PFSK-1 (cell line): ENCODE data around the gene RALGAPB.

Source experiments
- FOXP2 ChIP-seq: optimal IDR thresholded peaks from 2 replicates; pipeline ENCODE3; 2011; ENCODE audit warnings: borderline replicate concordance, control low read depth, inconsistent platforms; ENCODE audit not compliant: insufficient read depth; ENCODE audit errors: extremely low read length, extremely low read depth
- POLR2AphosphoS5 ChIP-seq: IDR thresholded peaks from 2 replicates; pipeline ENCODE4 v1.6.1; 2012; ENCODE audit warnings: low read depth, mild to moderate bottlenecking, control low read depth, low read length, moderate library complexity
- SIN3A ChIP-seq: IDR thresholded peaks from 2 replicates; pipeline ENCODE4 v1.6.1; 2012; ENCODE audit warnings: mild to moderate bottlenecking, low read length, moderate library complexity, borderline replicate concordance; ENCODE audit not compliant: insufficient read depth
- TAF1 ChIP-seq: IDR thresholded peaks from 2 replicates; pipeline ENCODE4 v1.6.1; 2012; ENCODE audit warnings: low read length, control low read depth, borderline replicate concordance; ENCODE audit not compliant: insufficient read depth
- TF ChIP-seq, protein P1 (sequence below), 2 experiments: IDR thresholded peaks; 2 replicates each; pipeline versions ENCODE4 v1.6.1 to v1.8.0; 2011 to 2012; ENCODE audit warnings: low read depth in 2 of 2, low read length in 2 of 2, control low read depth in 1 of 2, inconsistent platforms in 1 of 2, mild to moderate bottlenecking in 1 of 2, moderate library complexity in 1 of 2; ENCODE audit not compliant: insufficient read depth in 1 of 2

RALGAPB gene

GRCh38 chr20:38446441-38447209 lies 26.0 kb upstream of the RALGAPB start:
- TF ChIP-seq FOXP2 (peak; percentile 93), POLR2AphosphoS5 (peak; percentile 93), SIN3A (peak; percentile 83; the same call in 1 of the 2 replicates), TAF1 (peak; percentile 99)
- TF ChIP-seq, protein P1, sequence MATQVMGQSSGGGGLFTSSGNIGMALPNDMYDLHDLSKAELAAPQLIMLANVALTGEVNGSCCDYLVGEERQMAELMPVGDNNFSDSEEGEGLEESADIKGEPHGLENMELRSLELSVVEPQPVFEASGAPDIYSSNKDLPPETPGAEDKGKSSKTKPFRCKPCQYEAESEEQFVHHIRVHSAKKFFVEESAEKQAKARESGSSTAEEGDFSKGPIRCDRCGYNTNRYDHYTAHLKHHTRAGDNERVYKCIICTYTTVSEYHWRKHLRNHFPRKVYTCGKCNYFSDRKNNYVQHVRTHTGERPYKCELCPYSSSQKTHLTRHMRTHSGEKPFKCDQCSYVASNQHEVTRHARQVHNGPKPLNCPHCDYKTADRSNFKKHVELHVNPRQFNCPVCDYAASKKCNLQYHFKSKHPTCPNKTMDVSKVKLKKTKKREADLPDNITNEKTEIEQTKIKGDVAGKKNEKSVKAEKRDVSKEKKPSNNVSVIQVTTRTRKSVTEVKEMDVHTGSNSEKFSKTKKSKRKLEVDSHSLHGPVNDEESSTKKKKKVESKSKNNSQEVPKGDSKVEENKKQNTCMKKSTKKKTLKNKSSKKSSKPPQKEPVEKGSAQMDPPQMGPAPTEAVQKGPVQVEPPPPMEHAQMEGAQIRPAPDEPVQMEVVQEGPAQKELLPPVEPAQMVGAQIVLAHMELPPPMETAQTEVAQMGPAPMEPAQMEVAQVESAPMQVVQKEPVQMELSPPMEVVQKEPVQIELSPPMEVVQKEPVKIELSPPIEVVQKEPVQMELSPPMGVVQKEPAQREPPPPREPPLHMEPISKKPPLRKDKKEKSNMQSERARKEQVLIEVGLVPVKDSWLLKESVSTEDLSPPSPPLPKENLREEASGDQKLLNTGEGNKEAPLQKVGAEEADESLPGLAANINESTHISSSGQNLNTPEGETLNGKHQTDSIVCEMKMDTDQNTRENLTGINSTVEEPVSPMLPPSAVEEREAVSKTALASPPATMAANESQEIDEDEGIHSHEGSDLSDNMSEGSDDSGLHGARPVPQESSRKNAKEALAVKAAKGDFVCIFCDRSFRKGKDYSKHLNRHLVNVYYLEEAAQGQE (IDR thresholded peaks at IDR 0.05; ENCODE audit: insufficient read depth in 1 of 2, low read depth in 2 of 2, low read length in 2 of 2) = 0 out of 4 replicates have a peak, but pooled peaks have one; percentile 40 to 42

- TF ChIP-seq FOXP2 (no peak), POLR2AphosphoS5 (no peak), TAF1 (no peak), SIN3A (no peak)
- TF ChIP-seq, protein P1 (IDR thresholded peaks at IDR 0.05; ENCODE audit: insufficient read depth in 1 of 2, low read depth in 2 of 2, low read length in 2 of 2) = no peak
Measured at GRCh38 chr20:38447251-38447661, 25.4 kb upstream of the RALGAPB start.

GRCh38 chr20:38447931-38448675 lies 24.5 kb upstream of the RALGAPB start:
- TF ChIP-seq SIN3A (no peak), POLR2AphosphoS5 (no peak), TAF1 (no peak), FOXP2 (no peak)
- TF ChIP-seq, protein P1 (IDR thresholded peaks at IDR 0.05; ENCODE audit: insufficient read depth in 1 of 2, low read depth in 2 of 2, low read length in 2 of 2) = no peak

GRCh38 chr20:38449046-38449445 lies 23.6 kb upstream of the RALGAPB start:
- no peak for TF ChIP-seq FOXP2
- TF ChIP-seq, protein P1 (IDR thresholded peaks at IDR 0.05; ENCODE audit: insufficient read depth in 1 of 2, low read depth in 2 of 2, low read length in 2 of 2) = no peak
- TF ChIP-seq SIN3A = no peak
- no peak for TF ChIP-seq POLR2AphosphoS5
- no peak for TF ChIP-seq TAF1
